Adrenal gland (tissue), 12 donors: ENCODE data around the gene SLC24A3. TPM values are rescaled to one million over a fixed set of nuclear protein-coding genes. Genes with fewer than 3 reads are reported as not detected.

Experiments
- DNase-seq, 7 donors: peaks; one replicate each; pipeline ENCODE4 v3.0.0-alpha.2; 2019 to 2020
- H3K27ac ChIP-seq, 5 donors: fragments of 200-600 bp; sonication (generic) in 4 of 5; 1 replicate in 3 of 5; 2 replicates in 2 of 5; pipeline versions ENCODE4 v1.5.1 to v1.8.0; 2016 to 2020; ENCODE audit warnings: mild to moderate bottlenecking in 1 of 5
- H3K27me3 ChIP-seq: fragments of 200-600 bp; 2 replicates; pipeline ENCODE4 v1.8.0; 2021
- H3K36me3 ChIP-seq, 2 donors: fragments of 200-600 bp; replicated peaks in 1 of 2; 1 replicate in 1 of 2; 2 replicates in 1 of 2; pipeline versions ENCODE4 v1.5.1 to v1.8.0; 2018 to 2022
- H3K4me1 ChIP-seq, 2 donors: fragments of 200-600 bp; replicated peaks in 1 of 2; 1 replicate in 1 of 2; 2 replicates in 1 of 2; pipeline versions ENCODE4 v1.5.1 to v1.8.0; 2018 to 2021
- H3K4me3 ChIP-seq, 4 donors: fragments of 200-600 bp; sonication (generic) in 3 of 4; one replicate each; pipeline ENCODE4 v1.5.1; 2016 to 2018
- H3K9me3 ChIP-seq, 3 donors: fragments of 200-600 bp; sonication (generic) in 1 of 3; replicated peaks in 1 of 3; 1 replicate in 2 of 3; 2 replicates in 1 of 3; pipeline versions ENCODE4 v1.5.1 to v1.8.0; 2016 to 2021
- POLR2A ChIP-seq, 2 donors: fragments of 450-650 bp; IDR thresholded peaks; one replicate each; pipeline ENCODE4 v1.6.1; 2017; ENCODE audit warnings: antibody characterized with exemption in 2 of 2, mild to moderate bottlenecking in 2 of 2, moderate library complexity in 1 of 2
- WGBS, 4 donors: extraction: QIAGEN DNeasy Blood & Tissue Kit in 2 of 4; methylation state at CpG; one replicate each; pipeline versions ENCODE4 v1.1.5 to v1.1.7; 2013 to 2017; 5-methylcytosine and 5-hydroxymethylcytosine counted together
- intact Hi-C, 2 donors: fragments of 100-400 bp; cut with DNase I; formaldehyde crosslinking; loops; one replicate each; pipeline versions ENCODE4 v1.14.1 to v1.15.0; 2022 to 2023
- polyA plus RNA-seq, 3 donors: library from polyadenylated mRNA; stranded (reverse); fragments of 200-250 nt in 2 of 3; fragments of 350-450 nt in 1 of 3; fragmentation: Illumina TruSeq in 1 of 3; extraction: RNeasy Lipid Tissue Mini Kit (QIAGEN cat#74804) in 1 of 3; gene quantifications; one replicate each; pipeline ENCODE4 v1.2.3, GENCODE V29; 2013 to 2014
- total RNA-seq, 9 donors: library from RNA; depleted of rRNA in 4 of 9; stranded (reverse); fragments of >200 nt in 4 of 9; fragments of 120-200 nt in 1 of 9; fragmentation: NEBNext Ultra II Directional in 1 of 9; extraction: Animal tissue kit (Norgen Biotek cat#: 25700) in 1 of 9; gene quantifications; one replicate each; pipeline versions ENCODE4 v1.1.0 to v1.2.4, GENCODE V29; 2013 to 2023
- TF ChIP-seq, protein P1 (sequence below), 6 experiments: fragments of 450-650 bp in 4 of 6; fragments of 200-600 bp in 2 of 6; sonication (generic) in 1 of 6; IDR thresholded peaks; 1 replicate in 5 of 6; 2 replicates in 1 of 6; pipeline versions ENCODE4 v1.5.1 to v1.8.0; 2016 to 2021; ENCODE audit warnings: antibody characterized with exemption in 6 of 6, mild to moderate bottlenecking in 2 of 6, moderate library complexity in 1 of 6
- donor health status: healthy with polysubstance abuse.
- donor health status: Bipolar disorder and iron deficiency.
- donor health status: DM: yes; HTN: yes; CAD: no.
- donor health status: DM: no; HTN: no; CAD: no.
- donor health status: DM: no; HTN: no; CAD: no.
- donor health status: DM: yes; HTN: yes; CAD: no.

The SLC24A3 gene
- total and polyA plus RNA-seq, 12 donors, result 0.89 to 44.4 (median 2.7) TPM

DNA sequence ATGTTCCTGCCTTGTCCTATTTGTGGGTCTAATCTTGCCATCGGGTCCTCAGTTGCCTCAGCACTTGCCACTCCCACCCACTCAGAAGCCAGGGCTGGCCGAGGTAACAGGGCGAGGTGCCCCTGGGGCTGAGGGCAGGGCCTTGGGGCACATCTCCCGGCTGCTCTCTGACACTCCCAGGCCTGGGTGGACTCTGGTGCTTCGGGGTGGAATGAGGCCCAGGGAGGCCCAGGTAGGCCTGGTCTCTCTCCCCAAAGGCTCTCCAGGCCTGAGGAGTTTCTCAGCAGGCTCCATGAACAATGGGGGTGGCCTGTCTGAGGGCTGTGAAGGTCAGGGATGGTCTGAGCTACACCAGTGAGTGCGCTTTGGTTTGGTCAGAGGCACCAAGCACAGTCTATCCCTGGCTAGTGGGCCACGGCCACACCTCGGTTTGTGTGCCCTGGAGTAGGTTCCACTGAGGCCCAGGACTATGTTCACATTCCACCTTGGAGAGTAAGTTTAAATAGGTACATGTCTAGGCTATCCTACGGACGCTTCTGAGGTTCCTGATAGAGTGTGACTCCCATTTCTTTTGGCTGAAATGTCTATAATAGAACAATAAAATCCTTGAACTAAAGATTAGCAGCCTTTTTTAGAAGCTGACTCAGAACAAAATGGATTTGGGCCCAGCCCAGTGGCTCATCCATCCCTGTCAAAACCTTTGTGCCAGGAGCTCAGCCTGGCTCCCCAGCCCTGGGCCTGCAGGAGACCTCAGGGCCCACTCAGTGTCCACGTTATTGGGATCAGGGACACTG, 78.8 kb downstream of the SLC24A3 start:
- peak overlapping the region in 4 of 5 donors; percentile 56 to 84 (median 73) for H3K27ac ChIP-seq
- H3K4me1 ChIP-seq, result peaks cover 12 to 21% of the 10 kb centered on the region in 2 donors
- no peaks in the 10 kb centered on the region for H3K9me3 ChIP-seq
- intact Hi-C loops, result no loop called here
- DNase-seq, result peak; percentile 74 to 90 (median 83)
- H3K36me3 ChIP-seq, result no peaks in the 10 kb centered on the region
- H3K4me3 ChIP-seq, result no peak overlapping the region
- no peaks in the 10 kb centered on the region for H3K27me3 ChIP-seq
- WGBS, 4 donors, result 40 to 61% (median 59%) methylated on average over 7 to 11 of the region's 11 CpGs
- TF ChIP-seq, protein P1, sequence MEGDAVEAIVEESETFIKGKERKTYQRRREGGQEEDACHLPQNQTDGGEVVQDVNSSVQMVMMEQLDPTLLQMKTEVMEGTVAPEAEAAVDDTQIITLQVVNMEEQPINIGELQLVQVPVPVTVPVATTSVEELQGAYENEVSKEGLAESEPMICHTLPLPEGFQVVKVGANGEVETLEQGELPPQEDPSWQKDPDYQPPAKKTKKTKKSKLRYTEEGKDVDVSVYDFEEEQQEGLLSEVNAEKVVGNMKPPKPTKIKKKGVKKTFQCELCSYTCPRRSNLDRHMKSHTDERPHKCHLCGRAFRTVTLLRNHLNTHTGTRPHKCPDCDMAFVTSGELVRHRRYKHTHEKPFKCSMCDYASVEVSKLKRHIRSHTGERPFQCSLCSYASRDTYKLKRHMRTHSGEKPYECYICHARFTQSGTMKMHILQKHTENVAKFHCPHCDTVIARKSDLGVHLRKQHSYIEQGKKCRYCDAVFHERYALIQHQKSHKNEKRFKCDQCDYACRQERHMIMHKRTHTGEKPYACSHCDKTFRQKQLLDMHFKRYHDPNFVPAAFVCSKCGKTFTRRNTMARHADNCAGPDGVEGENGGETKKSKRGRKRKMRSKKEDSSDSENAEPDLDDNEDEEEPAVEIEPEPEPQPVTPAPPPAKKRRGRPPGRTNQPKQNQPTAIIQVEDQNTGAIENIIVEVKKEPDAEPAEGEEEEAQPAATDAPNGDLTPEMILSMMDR (IDR thresholded peaks at IDR 0.05), result no peak
- peak in 1 of 2 donors; percentile 20 for TF ChIP-seq POLR2A (IDR thresholded peaks at IDR 0.05)

DNA sequence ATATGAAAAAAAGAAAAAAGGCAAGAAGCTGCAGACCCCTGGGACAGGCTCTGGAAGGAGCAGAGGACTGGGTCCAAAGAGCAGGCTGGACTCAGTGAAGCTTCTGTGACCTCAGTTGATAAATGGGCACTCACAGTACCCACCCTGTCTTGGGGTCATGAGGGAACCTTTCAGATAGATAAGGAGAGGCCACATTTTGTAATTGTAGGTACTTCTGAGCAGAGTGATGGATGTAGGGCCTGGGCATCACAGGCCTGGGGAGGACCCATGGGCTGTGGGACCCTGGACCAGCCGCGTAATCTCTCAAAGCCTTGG, 79.3 kb downstream of the SLC24A3 start:
- no peaks in the 10 kb centered on the region for H3K9me3 ChIP-seq
- no peak overlapping the region for H3K4me3 ChIP-seq
- intact Hi-C loops, result no loop called here
- no peaks in the 10 kb centered on the region for H3K27me3 ChIP-seq
- no peaks in the 10 kb centered on the region for H3K36me3 ChIP-seq
- TF ChIP-seq, protein P1 (IDR thresholded peaks at IDR 0.05), result no peak
- no peak for TF ChIP-seq POLR2A (IDR thresholded peaks at IDR 0.05)
- 93 to 100% (median 96%) methylated on average over 2 of the region's 2 CpGs for WGBS, 4 donors
- no peak for DNase-seq
- peaks cover 12 to 21% of the 10 kb centered on the region in 2 donors for H3K4me1 ChIP-seq
- no peak overlapping the region for H3K27ac ChIP-seq

DNA sequence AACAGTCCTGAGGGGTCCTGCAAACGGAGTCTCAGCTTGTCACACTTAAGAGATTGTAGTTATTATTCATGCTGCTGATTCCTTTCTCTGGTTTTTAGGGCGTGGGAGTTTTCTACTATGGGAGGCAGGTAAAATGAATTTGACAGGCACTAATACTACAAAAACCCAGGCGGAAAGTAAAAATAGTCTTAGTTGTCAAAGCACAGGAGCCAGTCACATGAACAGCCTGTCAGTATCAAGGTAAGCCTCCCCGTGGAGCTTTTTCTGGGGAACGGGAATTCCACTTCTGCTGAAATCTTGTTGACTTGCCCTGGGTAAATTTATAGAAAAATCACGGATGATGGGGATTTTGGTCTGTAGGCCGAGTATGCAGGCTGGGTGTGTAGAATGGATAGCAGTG, 79.8 kb downstream of the SLC24A3 start:
- Histone ChIP-seq H3K36me3 (no peaks in the 10 kb centered on the region), H3K4me1 (peaks cover 12 to 21% of the 10 kb centered on the region in 2 donors), H3K27ac (no peak overlapping the region), H3K9me3 (no peaks in the 10 kb centered on the region), H3K27me3 (no peaks in the 10 kb centered on the region), H3K4me3 (no peak overlapping the region)
- intact Hi-C loops, result no loop called here
- no peak for TF ChIP-seq POLR2A (IDR thresholded peaks at IDR 0.05)
- TF ChIP-seq, protein P1 (IDR thresholded peaks at IDR 0.05), result no peak
- 87 to 90% (median 90%) methylated on average over 7 of the region's 7 CpGs for WGBS, 4 donors
- DNase-seq, result no peak

DNA sequence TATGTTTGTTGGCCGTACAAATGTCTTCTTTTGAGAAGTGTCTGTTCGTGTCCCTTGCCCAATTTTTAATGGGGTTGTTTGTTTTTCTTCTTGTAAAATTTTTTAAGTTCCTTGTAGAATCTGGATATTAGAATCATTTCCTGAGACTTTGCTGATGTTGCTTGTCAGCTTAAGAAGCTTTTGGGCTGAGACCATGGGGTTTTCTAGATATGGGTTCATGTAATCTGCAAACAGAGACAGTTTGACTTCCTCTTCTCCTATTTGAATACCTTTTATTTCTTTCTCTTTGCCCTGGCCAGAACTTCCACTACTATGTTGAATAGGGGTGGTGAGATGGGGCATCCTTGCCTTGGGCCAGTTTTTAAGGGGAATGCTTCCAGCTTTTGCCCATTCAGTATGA, 82.6 kb downstream of the SLC24A3 start:
- Histone ChIP-seq H3K36me3 (no peaks in the 10 kb centered on the region), H3K9me3 (no peaks in the 10 kb centered on the region), H3K27ac (no peak overlapping the region), H3K4me3 (no peak overlapping the region), H3K4me1 (peaks cover 8 to 9% of the 10 kb centered on the region in 2 donors), H3K27me3 (no peaks in the 10 kb centered on the region)
- intact Hi-C loops, result no loop called here
- WGBS, 4 donors, result 82 to 92% (median 87%) methylated on average over 2 of the region's 2 CpGs
- no peak for DNase-seq
- TF ChIP-seq, protein P1 (IDR thresholded peaks at IDR 0.05), result no peak
